ENCODE data around the gene LIN28B. TPM values are rescaled to one million over a fixed set of nuclear protein-coding genes. Genes with fewer than 3 reads are reported as not detected.

The LIN28B gene
- total and polyA plus RNA-seq, 10 donors, result not detected

DNA sequence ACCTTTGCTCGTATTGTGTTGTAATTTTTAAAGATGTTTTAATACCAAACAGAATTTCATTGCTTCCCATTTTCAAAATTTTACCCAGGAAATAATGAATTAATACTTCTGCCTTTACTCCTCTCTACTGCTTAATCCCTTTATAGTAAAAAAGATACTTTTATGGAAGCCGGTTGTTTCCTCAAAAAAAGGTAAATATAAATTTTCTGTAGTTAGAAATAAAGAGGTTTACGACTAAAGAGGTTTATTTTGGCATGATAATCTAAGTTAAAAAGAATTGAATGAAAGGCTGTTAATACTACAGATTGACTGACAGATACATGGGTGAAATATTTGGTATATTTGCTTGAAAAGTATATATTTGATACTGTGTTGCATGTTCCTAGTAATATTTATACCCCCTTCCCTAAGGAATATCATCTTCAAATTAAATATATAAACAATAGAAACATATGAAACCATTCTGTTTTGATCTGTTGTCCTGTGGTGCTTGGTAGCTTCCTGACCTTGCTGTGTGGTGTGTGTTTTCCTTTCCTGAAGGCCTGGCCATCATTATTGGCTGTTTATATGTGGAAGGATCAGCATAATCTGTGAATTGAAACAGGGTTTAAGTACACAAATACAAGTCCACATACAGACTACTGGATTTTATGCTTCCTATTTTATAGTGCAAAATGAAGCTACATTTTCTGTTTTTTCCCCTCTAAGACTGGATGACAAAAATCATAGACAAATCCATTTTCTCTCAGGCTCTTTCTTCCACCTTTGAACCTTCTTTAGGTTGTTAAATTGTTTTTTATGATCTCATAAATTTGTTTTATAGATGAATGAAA, 2.3 kb downstream of the LIN28B start:
- WGBS, 5 donors, result 20 to 27% (median 22%) methylated on average over 3 of the region's 3 CpGs
- H3K4me1 ChIP-seq, result peaks cover 0 to 23% (median 9%) of the 10 kb centered on the region in 6 donors
- H3K36me3 ChIP-seq, result no peaks in the 10 kb centered on the region
- no peak overlapping the region for H3K27ac ChIP-seq
- peaks cover 0 to 80% (median 49%) of the 10 kb centered on the region in 7 donors for H3K27me3 ChIP-seq (replicated peaks in 1 of 7)
- intact Hi-C loops (cut with DNase I; ENCODE audit: low total_unique reads), result no loop called here
- no peak for DNase-seq
- no peaks in the 10 kb centered on the region for H3K9me3 ChIP-seq
- TF ChIP-seq, protein P1, sequence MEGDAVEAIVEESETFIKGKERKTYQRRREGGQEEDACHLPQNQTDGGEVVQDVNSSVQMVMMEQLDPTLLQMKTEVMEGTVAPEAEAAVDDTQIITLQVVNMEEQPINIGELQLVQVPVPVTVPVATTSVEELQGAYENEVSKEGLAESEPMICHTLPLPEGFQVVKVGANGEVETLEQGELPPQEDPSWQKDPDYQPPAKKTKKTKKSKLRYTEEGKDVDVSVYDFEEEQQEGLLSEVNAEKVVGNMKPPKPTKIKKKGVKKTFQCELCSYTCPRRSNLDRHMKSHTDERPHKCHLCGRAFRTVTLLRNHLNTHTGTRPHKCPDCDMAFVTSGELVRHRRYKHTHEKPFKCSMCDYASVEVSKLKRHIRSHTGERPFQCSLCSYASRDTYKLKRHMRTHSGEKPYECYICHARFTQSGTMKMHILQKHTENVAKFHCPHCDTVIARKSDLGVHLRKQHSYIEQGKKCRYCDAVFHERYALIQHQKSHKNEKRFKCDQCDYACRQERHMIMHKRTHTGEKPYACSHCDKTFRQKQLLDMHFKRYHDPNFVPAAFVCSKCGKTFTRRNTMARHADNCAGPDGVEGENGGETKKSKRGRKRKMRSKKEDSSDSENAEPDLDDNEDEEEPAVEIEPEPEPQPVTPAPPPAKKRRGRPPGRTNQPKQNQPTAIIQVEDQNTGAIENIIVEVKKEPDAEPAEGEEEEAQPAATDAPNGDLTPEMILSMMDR (IDR thresholded peaks at IDR 0.05 in 8 of 11, conservative IDR thresholded peaks at IDR 0.05 in 3 of 11), result no peak
- TF ChIP-seq POLR2AphosphoS5 (IDR thresholded peaks at IDR 0.05) (no peak), POLR2A (IDR thresholded peaks at IDR 0.05) (no peak)
- no peak overlapping the region for H3K4me3 ChIP-seq

- DNase-seq, result no peak
- Histone ChIP-seq H3K36me3 (no peaks in the 10 kb centered on the region), H3K4me1 (no peaks in the 10 kb centered on the region), H3K9me3 (no peaks in the 10 kb centered on the region), H3K27me3 (replicated peaks in 1 of 7) (peaks cover 0 to 6% (median 0%) of the 10 kb centered on the region in 7 donors), H3K4me3 (no peak overlapping the region), H3K27ac (no peak overlapping the region)
- TF ChIP-seq POLR2AphosphoS5 (IDR thresholded peaks at IDR 0.05) (no peak), POLR2A (IDR thresholded peaks at IDR 0.05) (no peak)
- TF ChIP-seq, protein P1 (IDR thresholded peaks at IDR 0.05 in 8 of 11, conservative IDR thresholded peaks at IDR 0.05 in 3 of 11), result no peak
- intact Hi-C loops (cut with DNase I; ENCODE audit: low total_unique reads), result no loop called here
- 60 to 75% (median 73%) methylated on average over 2 of the region's 2 CpGs for WGBS, 5 donors
Observed at GRCh38 chr6:104969108-104969507, 12.2 kb downstream of the LIN28B start.

DNA sequence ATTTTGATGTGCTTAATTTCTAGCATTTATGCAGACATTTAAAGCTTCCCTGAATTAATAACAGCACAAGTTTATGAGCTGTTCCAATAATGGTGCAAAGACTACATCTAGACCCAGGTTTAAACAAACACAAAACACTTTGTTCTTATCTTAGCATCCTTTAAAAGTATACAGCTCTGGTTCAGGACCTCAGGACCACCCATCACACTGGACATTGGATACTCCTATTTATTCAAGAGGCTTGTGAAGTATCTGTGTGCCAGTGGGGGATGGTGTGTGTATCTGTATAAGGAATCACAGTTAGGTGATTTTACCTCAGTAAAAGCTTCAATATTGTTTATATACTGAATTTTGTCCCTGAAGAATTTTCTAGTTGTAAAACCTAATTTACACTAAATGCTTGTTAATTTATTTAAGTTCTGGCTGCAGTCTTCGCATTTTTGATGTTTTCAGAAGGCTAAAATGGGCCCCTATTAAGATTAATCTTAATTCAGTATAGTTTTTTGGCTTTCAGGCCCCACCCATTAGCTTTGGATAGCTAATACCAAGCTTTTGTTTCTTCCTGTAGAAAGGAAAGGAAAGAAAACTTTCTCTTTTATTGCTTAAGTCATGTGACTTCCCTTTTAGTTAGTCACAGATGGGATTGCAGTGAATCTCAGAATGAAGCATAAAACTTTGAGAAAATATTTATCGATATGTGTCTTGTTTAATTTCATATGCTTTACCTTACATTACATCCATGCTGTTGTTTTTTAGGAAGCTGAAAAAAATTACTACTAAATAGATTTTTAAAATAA, 13.1 kb downstream of the LIN28B start:
- no peak overlapping the region for H3K4me3 ChIP-seq
- no peak for TF ChIP-seq POLR2A (IDR thresholded peaks at IDR 0.05)
- TF ChIP-seq POLR2AphosphoS5 (IDR thresholded peaks at IDR 0.05), result no peak
- TF ChIP-seq, protein P1 (IDR thresholded peaks at IDR 0.05 in 8 of 11, conservative IDR thresholded peaks at IDR 0.05 in 3 of 11), result no peak
- 79 to 84% (median 82%) methylated on average over 2 of the region's 2 CpGs for WGBS, 5 donors
- DNase-seq, result no peak
- H3K36me3 ChIP-seq, result no peaks in the 10 kb centered on the region
- H3K4me1 ChIP-seq, result no peaks in the 10 kb centered on the region
- no peaks in the 10 kb centered on the region for H3K9me3 ChIP-seq
- H3K27me3 ChIP-seq (replicated peaks in 1 of 7), result peaks cover 0 to 6% (median 0%) of the 10 kb centered on the region in 7 donors
- intact Hi-C loops (cut with DNase I; ENCODE audit: low total_unique reads), result no loop called here
- no peak overlapping the region for H3K27ac ChIP-seq

GRCh38 chr6:104973404-104973803, 16.5 kb downstream of the LIN28B start:
- intact Hi-C loops (cut with DNase I; ENCODE audit: low total_unique reads), result no loop called here
- 17 to 25% (median 21%) methylated on average over 3 of the region's 3 CpGs for WGBS, 5 donors
- no peak overlapping the region for H3K4me3 ChIP-seq
- TF ChIP-seq POLR2A (IDR thresholded peaks at IDR 0.05) (no peak), POLR2AphosphoS5 (IDR thresholded peaks at IDR 0.05) (no peak)
- TF ChIP-seq, protein P1 (IDR thresholded peaks at IDR 0.05 in 8 of 11, conservative IDR thresholded peaks at IDR 0.05 in 3 of 11), result no peak
- H3K9me3 ChIP-seq, result no peaks in the 10 kb centered on the region
- H3K4me1 ChIP-seq, result no peaks in the 10 kb centered on the region
- DNase-seq, result no peak
- no peak overlapping the region for H3K27ac ChIP-seq
- H3K36me3 ChIP-seq, result no peaks in the 10 kb centered on the region
- H3K27me3 ChIP-seq (replicated peaks in 1 of 7), result peaks cover 0 to 11% (median 0%) of the 10 kb centered on the region in 7 donors

Data from spleen (tissue), 11 donors.